GM12878 (cell line): Measurements from ENCODE around the gene TANK. TPM values are rescaled to one million over a fixed set of nuclear protein-coding genes. Genes with fewer than 3 reads are reported as not detected.

ENCODE experiments used
- ATAC-seq: fragments of 200-7000 bp; cut with Tn5 transposase; 3 replicates; pipeline ENCODE4 v1.9.1; 2020; ENCODE audit warnings: mild to moderate bottlenecking, moderate library complexity
- BruUV-seq: library from RNA; stranded (reverse); fragments of 400-500 nt; replicated peaks from 2 replicates; lab custom pipeline; 2021; lab: Mats Ljungman, UMichigan
- CTCF ChIA-PET: fragments of 300-600 bp; sonication (Branson Sonifier 250); formaldehyde crosslinking; extraction: SDS; loops from one replicate; lab custom pipeline; 2021; ENCODE audit warnings: inconsistent platforms; lab: Yijun Ruan, JAX
- POLR2A ChIA-PET: fragments of 350-600 bp; formaldehyde crosslinking; extraction: SDS; loops from one replicate; lab custom pipeline; 2021; ENCODE audit warnings: inconsistent platforms; lab: Charles Lee
- RAD21 ChIA-PET: fragments of 300-600 bp; sonication (Branson Sonifier 250); formaldehyde crosslinking; loops from one replicate; lab custom pipeline; 2023; ENCODE audit warnings: antibody characterized with exemption; ENCODE audit not compliant: unreplicated experiment; lab: Charles Lee
- SMC1A ChIA-PET: fragments of 300-600 bp; sonication (Branson Sonifier 250); formaldehyde crosslinking; loops from one replicate; lab custom pipeline; 2023; ENCODE audit not compliant: unreplicated experiment, uncharacterized antibody; lab: Charles Lee
- DNase-seq: peaks from one replicate; pipeline ENCODE4 v3.0.0-alpha.2; 2011; ENCODE audit warnings: low read depth, low spot score
- FAIRE-seq: peaks from 3 replicates; lab custom pipeline; 2011; peaks lifted over from hg19 to GRCh38; lab: Jason Lieb, UNC
- H2AFZ ChIP-seq: 2 replicates; pipeline ENCODE4 v1.6.0; 2011; ENCODE audit warnings: low read depth, low read length, control low read depth; ENCODE audit not compliant: control insufficient read depth
- H3K27ac ChIP-seq: 2 replicates; pipeline ENCODE4 v1.5.1; 2011; ENCODE audit warnings: control low read depth; ENCODE audit not compliant: control insufficient read depth, insufficient read depth
- H3K27me3 ChIP-seq, 2 experiments: replicated peaks in 1 of 2; 2 replicates each; pipeline versions ENCODE4 v1.6.0 to v1.6.1; 2011; ENCODE audit warnings: low read length in 1 of 2; ENCODE audit not compliant: control insufficient read depth in 2 of 2, insufficient read depth in 2 of 2
- H3K36me3 ChIP-seq, 2 experiments: 2 replicates each; pipeline ENCODE4 v1.5.1; 2011; ENCODE audit warnings: low read length in 1 of 2; ENCODE audit not compliant: control insufficient read depth in 2 of 2, insufficient read depth in 2 of 2
- H3K4me1 ChIP-seq: 2 replicates; pipeline ENCODE4 v1.6.1; 2011; ENCODE audit warnings: mild to moderate bottlenecking, low read length, moderate library complexity, mixed read lengths; ENCODE audit not compliant: control insufficient read depth, insufficient read depth
- H3K4me2 ChIP-seq: 2 replicates; pipeline ENCODE4 v1.6.0; 2011; ENCODE audit warnings: control low read depth; ENCODE audit not compliant: control insufficient read depth, insufficient read depth
- H3K4me3 ChIP-seq: fragments of 200-600 bp; sonication (generic); 2 replicates; pipeline ENCODE4 v1.5.1; 2016
- H3K79me2 ChIP-seq: 2 replicates; pipeline ENCODE4 v1.6.0; 2011; ENCODE audit warnings: low read length; ENCODE audit not compliant: control insufficient read depth, insufficient read depth
- H3K9ac ChIP-seq: 2 replicates; pipeline ENCODE4 v1.8.0; 2011; ENCODE audit warnings: low read length, control low read depth, mixed read lengths; ENCODE audit not compliant: control insufficient read depth, insufficient read depth
- H3K9me3 ChIP-seq: replicated peaks from 3 replicates; pipeline ENCODE4 v1.5.1; 2011; ENCODE audit warnings: mild to moderate bottlenecking, low read length; ENCODE audit not compliant: control insufficient read depth, insufficient read depth
- H4K20me1 ChIP-seq: 2 replicates; pipeline ENCODE4 v1.6.0; 2011; ENCODE audit not compliant: control insufficient read depth, insufficient read depth
- GATAD2B ChIP-seq: fragments of 450-650 bp; conservative IDR thresholded peaks from 2 replicates; pipeline ENCODE4 v1.6.1; 2017; ENCODE audit warnings: low read depth, mild to moderate bottlenecking, moderate library complexity
- HCFC1 ChIP-seq: fragments of 150-350 bp; IDR thresholded peaks from 2 replicates; pipeline ENCODE4 v1.6.1; 2014; ENCODE audit warnings: low read length
- HDAC2 ChIP-seq: fragments of 200-600 bp; sonication (generic); IDR thresholded peaks from 2 replicates; pipeline ENCODE4 v1.6.1; 2017
- IRF3 ChIP-seq: fragments of 450-650 bp; IDR thresholded peaks from 2 replicates; pipeline ENCODE4 v1.6.1; 2014; ENCODE audit warnings: mild to moderate bottlenecking
- IRF4 ChIP-seq: IDR thresholded peaks from 2 replicates; pipeline ENCODE4 v1.6.1; 2011; ENCODE audit warnings: low read depth, low read length
- IRF5 ChIP-seq: fragments of 450-650 bp; IDR thresholded peaks from 2 replicates; pipeline ENCODE4 v1.6.1; 2017; ENCODE audit warnings: borderline replicate concordance
- NFXL1 ChIP-seq: fragments of 450-650 bp; IDR thresholded peaks from 2 replicates; pipeline ENCODE4 v1.6.1; 2017; ENCODE audit warnings: antibody characterized with exemption, mild to moderate bottlenecking, borderline replicate concordance
- NR2F1 ChIP-seq: fragments of 450-650 bp; conservative IDR thresholded peaks from 2 replicates; pipeline ENCODE4 v1.6.1; 2017; ENCODE audit warnings: mild to moderate bottlenecking
- PRDM15 ChIP-seq: fragments of 450-650 bp; formaldehyde crosslinking; IDR thresholded peaks from 2 replicates; pipeline ENCODE4 v1.4.0; 2020; ENCODE audit warnings: mild to moderate bottlenecking, moderate library complexity
- RAD51 ChIP-seq: fragments of 450-650 bp; IDR thresholded peaks from 2 replicates; pipeline ENCODE4 v1.6.1; 2016; ENCODE audit warnings: moderate library complexity, mild to moderate bottlenecking, inconsistent platforms
- SPI1 ChIP-seq: IDR thresholded peaks from 2 replicates; pipeline ENCODE4 v1.6.1; 2011; ENCODE audit warnings: low read depth, mild to moderate bottlenecking, low read length, moderate library complexity, borderline replicate concordance; ENCODE audit not compliant: insufficient read depth
- TCF3 ChIP-seq: IDR thresholded peaks from 2 replicates; pipeline ENCODE4 v1.6.1; 2012; ENCODE audit warnings: low read depth, mild to moderate bottlenecking, low read length, borderline replicate concordance; ENCODE audit not compliant: insufficient read depth
- YBX1 ChIP-seq: fragments of 450-650 bp; IDR thresholded peaks from 2 replicates; pipeline ENCODE4 v1.6.1; 2016; ENCODE audit warnings: antibody characterized with exemption
- YY1 ChIP-seq: IDR thresholded peaks from 2 replicates; pipeline ENCODE4 v1.6.1; 2011; ENCODE audit warnings: low read depth, mild to moderate bottlenecking, low read length
- ZNF592 ChIP-seq: fragments of 450-650 bp; IDR thresholded peaks from 2 replicates; pipeline ENCODE4 v1.6.1; 2017; ENCODE audit warnings: mild to moderate bottlenecking, moderate library complexity
- WGBS: methylation state at CpG from one replicate; pipeline ENCODE4 v1.1.6; 2016; ENCODE audit warnings: low lambda C conversion rate; ENCODE audit not compliant: insufficient replicate concordance, insufficient coverage; ENCODE audit errors: missing lambda C conversion rate; 5-methylcytosine and 5-hydroxymethylcytosine counted together
- in situ Hi-C: fragments of 300-500 bp; cut with MboI; formaldehyde crosslinking; loops from 9 replicates; pipeline ENCODE4 v1.14.3; 2018; ENCODE audit warnings: mixed read lengths
- intact Hi-C: fragments of 100-400 bp; cut with micrococcal nuclease; formaldehyde crosslinking; loops from one replicate; pipeline ENCODE4 v1.14.2; 2022; ENCODE audit not compliant: unreplicated experiment
- polyA plus RNA-seq, 11 experiments: library from polyadenylated mRNA; depleted of rRNA in 4 of 11; unstranded in 6 of 11; stranded (reverse) in 5 of 11; fragments of >200 nt; fragmentation: Nextera tagmentation in 4 of 11; fragmentation: Illumina TruSeq in 1 of 11; extraction: Ambion mirVana in 4 of 11; extraction: Trizol in 1 of 11; gene quantifications; 1 replicate in 1 of 11; 2 replicates in 10 of 11; pipeline versions ENCODE4 v1.2.1 to v1.2.3, GENCODE V29; 2011 to 2016; ENCODE audit warnings: inconsistent platforms in 2 of 11, missing spikeins in 2 of 11, low read depth in 1 of 11
- total RNA-seq, 4 experiments: library from RNA; depleted of rRNA in 3 of 4; stranded (reverse); fragments of >200 nt in 3 of 4; fragmentation: Illumina TruSeq in 1 of 4; extraction: Trizol in 1 of 4; gene quantifications; 2 replicates each; pipeline versions ENCODE4 v1.2.1 to v1.2.3, GENCODE V29; 2013 to 2021

The TANK gene
- total and polyA plus RNA-seq, 10 of the 15 experiments (the other 5 are each of a cell fraction or from before 2014, with no cell fraction given), result 48.6 to 127 (median 103) TPM

- intact Hi-C loops (no loop called here), in situ Hi-C loops (no loop called here)
- Histone ChIP-seq H3K27ac (no peak overlapping the region), H3K9ac (no peak overlapping the region), H2AFZ (no peak overlapping the region), H3K4me1 (peaks cover 5% of the 10 kb centered on the region), H3K4me2 (no peak overlapping the region), H3K79me2 (no peaks in the 10 kb centered on the region), H4K20me1 (no peaks in the 10 kb centered on the region), H3K4me3 (no peak overlapping the region), H3K36me3 (peaks cover 2 to 8% of the 10 kb centered on the region in 2 experiments), H3K9me3 (no peaks in the 10 kb centered on the region), H3K27me3 (no peaks in the 10 kb centered on the region)
- 93% methylated on average over 2 of the region's 2 CpGs for WGBS
- ATAC-seq (no peak), FAIRE-seq (no peak), DNase-seq (no peak)
- ChIA-PET CTCF (interaction anchor here (1.0 to 5.8 kb wide), 3 partner anchors 9 to 12 kb away, joined by 4 to 52 read pairs (median 6); no protein-coding TSS in a partner anchor), SMC1A (interaction anchor here (1.1 to 6.0 kb wide), 7 partner anchors 8 to 69 kb away, joined by 3 to 46 read pairs (median 7); no protein-coding TSS in a partner anchor), RAD21 (interaction anchor here (1.2 to 2.5 kb wide), 3 partner anchors 11 to 98 kb away, joined by 5 to 11 read pairs (median 7); no protein-coding TSS in a partner anchor), POLR2A (interaction anchor here (1.0 to 3.7 kb wide), 2 partner anchors 9 to 66 kb away, joined by 3 to 16 read pairs; no protein-coding TSS in a partner anchor)
- no TSS peak for BruUV-seq
- TF ChIP-seq IRF4, result no peak
- no peak for TF ChIP-seq NFXL1
- no peak for TF ChIP-seq SPI1
- no peak for TF ChIP-seq ZNF592
- no peak for TF ChIP-seq RAD51
- no peak for TF ChIP-seq IRF5
- TF ChIP-seq TCF3, result no peak
- no peak for TF ChIP-seq PRDM15 (CRISPR knock-in tag)
- TF ChIP-seq YBX1, result no peak
- no peak for TF ChIP-seq YY1
- TF ChIP-seq NR2F1, result no peak
- TF ChIP-seq GATAD2B, result no peak
- TF ChIP-seq HCFC1, result no peak
- TF ChIP-seq IRF3, result no peak
- no peak for TF ChIP-seq HDAC2
Measured at GRCh38 chr2:161234627-161235026, 74.4 kb downstream of the TANK start.
